H9 (cell line): ENCODE results near the gene SNX17. TPM values are rescaled to one million over a fixed set of nuclear protein-coding genes. Genes with fewer than 3 reads are reported as not detected.

Experiments
- DNase-seq: peaks from one replicate; pipeline ENCODE4 v3.0.0-alpha.2; 2017
- H2AFZ ChIP-seq: one replicate; pipeline ENCODE4 v1.6.1; 2013; ENCODE audit warnings: mild to moderate bottlenecking, low read length, control low read depth, moderate library complexity
- H2AK5ac ChIP-seq: 2 replicates; pipeline ENCODE4 v1.6.1; 2013; ENCODE audit warnings: low read length, control low read depth, mixed read lengths; ENCODE audit not compliant: insufficient read length
- H2BK120ac ChIP-seq: one replicate; pipeline ENCODE4 v1.6.1; 2013; ENCODE audit warnings: low read depth, mild to moderate bottlenecking, low read length, control low read depth, inconsistent platforms; ENCODE audit not compliant: poor library complexity, severe bottlenecking
- H2BK12ac ChIP-seq: 2 replicates; pipeline ENCODE4 v1.6.1; 2013; ENCODE audit warnings: low read length, control low read depth, mixed read lengths, low read depth; ENCODE audit not compliant: insufficient read length
- H2BK15ac ChIP-seq: 2 replicates; pipeline ENCODE4 v1.6.1; 2013; ENCODE audit warnings: low read depth, low read length, control low read depth
- H2BK20ac ChIP-seq: one replicate; pipeline ENCODE4 v1.6.1; 2013; ENCODE audit warnings: low read depth, mild to moderate bottlenecking, low read length, control low read depth, inconsistent platforms; ENCODE audit not compliant: poor library complexity, severe bottlenecking
- H2BK5ac ChIP-seq: 2 replicates; pipeline ENCODE4 v1.6.1; 2013; ENCODE audit warnings: low read length, control low read depth, mixed read lengths; ENCODE audit not compliant: insufficient read length
- H3K14ac ChIP-seq: 2 replicates; pipeline ENCODE4 v1.6.1; 2013; ENCODE audit warnings: low read length, control low read depth; ENCODE audit not compliant: insufficient read depth
- H3K18ac ChIP-seq: 2 replicates; pipeline ENCODE4 v1.6.1; 2013; ENCODE audit warnings: low read depth, mild to moderate bottlenecking, mixed read lengths, low read length, control low read depth; ENCODE audit not compliant: insufficient read length
- H3K23ac ChIP-seq: 2 replicates; pipeline ENCODE4 v1.6.1; 2013; ENCODE audit warnings: low read length, control low read depth, mixed read lengths, low read depth; ENCODE audit not compliant: insufficient read length
- H3K23me2 ChIP-seq: 2 replicates; pipeline ENCODE4 v1.6.1; 2013; ENCODE audit warnings: low read depth, mild to moderate bottlenecking, mixed read lengths, low read length, control low read depth; ENCODE audit not compliant: insufficient read length, poor library complexity, severe bottlenecking
- H3K27ac ChIP-seq: 2 replicates; pipeline ENCODE4 v1.5.1; 2013; ENCODE audit warnings: low read length, control low read depth, mixed read lengths, low read depth; ENCODE audit not compliant: insufficient read length
- H3K27me3 ChIP-seq: 2 replicates; pipeline ENCODE4 v1.6.1; 2013; ENCODE audit warnings: low read length, control low read depth, inconsistent platforms; ENCODE audit not compliant: insufficient read depth
- H3K4ac ChIP-seq: 2 replicates; pipeline ENCODE4 v1.6.1; 2013; ENCODE audit warnings: low read depth, mild to moderate bottlenecking, control low read depth, inconsistent platforms, low read length, moderate library complexity
- H3K4me1 ChIP-seq: 2 replicates; pipeline ENCODE4 v1.6.1; 2013; ENCODE audit warnings: low read length, control low read depth, inconsistent platforms; ENCODE audit not compliant: insufficient read depth
- H3K4me2 ChIP-seq: 2 replicates; pipeline ENCODE4 v1.6.1; 2013; ENCODE audit warnings: low read length, control low read depth, mixed read lengths; ENCODE audit not compliant: insufficient read length, insufficient read depth
- H3K56ac ChIP-seq: 2 replicates; pipeline ENCODE4 v1.6.1; 2013; ENCODE audit warnings: low read depth, mild to moderate bottlenecking, mixed read lengths, low read length, control low read depth; ENCODE audit not compliant: insufficient read length
- H3K79me1 ChIP-seq: 2 replicates; pipeline ENCODE4 v1.6.1; 2013; ENCODE audit warnings: low read depth, mild to moderate bottlenecking, moderate library complexity, low read length, control low read depth, inconsistent platforms; ENCODE audit not compliant: insufficient read depth, poor library complexity, severe bottlenecking
- H3K79me2 ChIP-seq: 2 replicates; pipeline ENCODE4 v1.6.1; 2013; ENCODE audit warnings: low read length, control low read depth, inconsistent platforms; ENCODE audit not compliant: insufficient read depth
- H3K9ac ChIP-seq: 2 replicates; pipeline ENCODE4 v1.6.1; 2013; ENCODE audit warnings: low read length, control low read depth, mixed read lengths; ENCODE audit not compliant: insufficient read length; ENCODE audit errors: extremely low read depth
- H3K9me3 ChIP-seq: one replicate; pipeline ENCODE4 v1.6.1; 2013; ENCODE audit warnings: low read depth, low read length, inconsistent platforms; ENCODE audit not compliant: control insufficient read depth
- H3T11ph ChIP-seq: one replicate; pipeline ENCODE4 v1.6.1; 2013; ENCODE audit warnings: mild to moderate bottlenecking, low read length, control low read depth, inconsistent platforms
- H4K20me1 ChIP-seq: one replicate; pipeline ENCODE4 v1.6.1; 2013; ENCODE audit not compliant: control insufficient read depth, insufficient read length, insufficient read depth
- H4K5ac ChIP-seq: 2 replicates; pipeline ENCODE4 v1.6.1; 2013; ENCODE audit warnings: low read depth, mild to moderate bottlenecking, mixed read lengths, low read length, control low read depth; ENCODE audit not compliant: insufficient read length
- H4K8ac ChIP-seq: replicated peaks from 2 replicates; pipeline ENCODE4 v1.6.1; 2013; ENCODE audit warnings: low read length, control low read depth, mixed read lengths, low read depth; ENCODE audit not compliant: insufficient read length
- H4K91ac ChIP-seq: 2 replicates; pipeline ENCODE4 v1.6.1; 2013; ENCODE audit warnings: low read depth, mild to moderate bottlenecking, moderate library complexity, mixed read lengths, low read length, control low read depth; ENCODE audit not compliant: insufficient read length
- H3K27ac Mint-ChIP-seq, 3 experiments: 2 replicates in 2 of 3; 3 replicates in 1 of 3; pipeline ENCODE4 v1.8.0; 2020 to 2021; ENCODE audit warnings: mixed read lengths in 3 of 3, mild to moderate bottlenecking in 1 of 3, moderate library complexity in 1 of 3
- H3K27me3 Mint-ChIP-seq: 2 replicates; pipeline ENCODE4 v1.8.0; 2021; ENCODE audit warnings: low read depth, mild to moderate bottlenecking, moderate library complexity, mixed read lengths
- H3K36me3 Mint-ChIP-seq, 3 experiments: 2 replicates in 2 of 3; 3 replicates in 1 of 3; pipeline ENCODE4 v1.8.0; 2020 to 2021; ENCODE audit warnings: low read depth in 3 of 3, mixed read lengths in 3 of 3; ENCODE audit not compliant: insufficient read depth in 1 of 3
- H3K4me1 Mint-ChIP-seq, 2 experiments: 2 replicates each; pipeline ENCODE4 v1.8.0; 2020; ENCODE audit warnings: mixed read lengths in 2 of 2
- H3K4me3 Mint-ChIP-seq, 2 experiments: 2 replicates in 1 of 2; 3 replicates in 1 of 2; pipeline ENCODE4 v1.8.0; 2020 to 2021; ENCODE audit warnings: mild to moderate bottlenecking in 2 of 2, mixed read lengths in 2 of 2, moderate library complexity in 1 of 2
- H3K9me3 Mint-ChIP-seq, 2 experiments: 2 replicates in 1 of 2; 3 replicates in 1 of 2; pipeline ENCODE4 v1.8.0; 2020; ENCODE audit warnings: mild to moderate bottlenecking in 2 of 2, mixed read lengths in 2 of 2, moderate library complexity in 1 of 2
- WGBS: extraction: QIAGEN DNeasy Blood & Tissue Kit; methylation state at CpG from one replicate; pipeline ENCODE4 v1.1.7; 2013; ENCODE audit warnings: missing lambda C conversion rate, low lambda C conversion rate, mixed read lengths; ENCODE audit not compliant: insufficient read length; ENCODE audit errors: extremely low coverage; 5-methylcytosine and 5-hydroxymethylcytosine counted together
- total RNA-seq: library from RNA; stranded (reverse); gene quantifications from 2 replicates; pipeline ENCODE4 v1.2.1, GENCODE V29; 2021
- TF ChIP-seq, protein P1 (sequence below): fragments of 200-600 bp; sonication (generic); conservative IDR thresholded peaks from 3 replicates; pipeline ENCODE4 v1.8.0; 2021; ENCODE audit warnings: antibody characterized with exemption, mild to moderate bottlenecking

The SNX17 gene
- total RNA-seq, 1 experiment from 2014 or later, result 81.1 TPM

DNA sequence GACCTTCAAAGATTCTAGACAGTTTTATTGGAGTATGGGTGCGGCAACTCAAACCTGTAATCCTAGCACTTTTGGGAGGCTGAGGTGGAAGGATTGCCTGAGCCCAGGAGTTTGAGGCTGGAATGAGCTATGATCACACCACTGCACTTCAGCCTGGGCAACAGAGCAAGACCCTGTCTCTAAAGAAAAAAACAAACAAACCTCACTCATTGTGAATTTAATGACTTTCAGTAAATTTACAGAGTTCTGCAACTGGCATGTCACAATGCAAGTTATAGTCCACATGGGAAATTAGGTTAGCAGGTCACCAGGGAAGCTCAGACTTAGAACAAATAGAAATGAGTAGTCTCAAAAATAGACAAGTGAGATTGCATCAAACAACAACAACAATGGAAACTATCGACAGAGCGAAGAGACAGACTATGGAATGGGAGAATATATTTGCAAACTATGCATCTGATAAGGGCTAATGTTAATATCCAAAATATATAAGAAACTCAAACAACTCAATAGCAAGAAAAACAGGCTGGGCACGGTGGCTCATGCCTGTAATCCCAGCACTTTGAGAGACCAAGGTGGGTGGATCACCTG is 51.3 kb downstream of the SNX17 start:
- Histone ChIP-seq H3K27me3 (no peaks in the 10 kb centered on the region), H4K20me1 (no peaks in the 10 kb centered on the region), H3K4me1 (no peaks in the 10 kb centered on the region), H2BK12ac (no peak overlapping the region), H3K27ac (no peak overlapping the region), H3K56ac (no peak overlapping the region), H3K18ac (no peak overlapping the region), H3K4ac (no peak overlapping the region), H4K8ac (no peak overlapping the region), H3K9me3 (no peaks in the 10 kb centered on the region), H3K9ac (no peak overlapping the region), H2BK5ac (no peak overlapping the region), H4K5ac (no peak overlapping the region), H3K23me2 (no peaks in the 10 kb centered on the region), H3K23ac (no peak overlapping the region), H3K79me2 (no peaks in the 10 kb centered on the region), H4K91ac (no peak overlapping the region), H2AK5ac (no peak overlapping the region), H3K79me1 (no peaks in the 10 kb centered on the region), H3K14ac (no peak overlapping the region), H3K4me2 (no peak overlapping the region), H3T11ph (no peak overlapping the region), H2AFZ (no peak overlapping the region), H2BK20ac (no peak overlapping the region), H2BK120ac (no peak overlapping the region), H2BK15ac (no peak overlapping the region)
- Mint-ChIP-seq H3K4me3 (no peak overlapping the region), H3K27me3 (no peaks in the 10 kb centered on the region), H3K36me3 (no peaks in the 10 kb centered on the region), H3K9me3 (no peaks in the 10 kb centered on the region), H3K27ac (no peak overlapping the region), H3K4me1 (no peaks in the 10 kb centered on the region)
- DNase-seq, result no peak
- no CpG with 5 or more reads among the region's 4 CpGs for WGBS
- TF ChIP-seq, protein P1, sequence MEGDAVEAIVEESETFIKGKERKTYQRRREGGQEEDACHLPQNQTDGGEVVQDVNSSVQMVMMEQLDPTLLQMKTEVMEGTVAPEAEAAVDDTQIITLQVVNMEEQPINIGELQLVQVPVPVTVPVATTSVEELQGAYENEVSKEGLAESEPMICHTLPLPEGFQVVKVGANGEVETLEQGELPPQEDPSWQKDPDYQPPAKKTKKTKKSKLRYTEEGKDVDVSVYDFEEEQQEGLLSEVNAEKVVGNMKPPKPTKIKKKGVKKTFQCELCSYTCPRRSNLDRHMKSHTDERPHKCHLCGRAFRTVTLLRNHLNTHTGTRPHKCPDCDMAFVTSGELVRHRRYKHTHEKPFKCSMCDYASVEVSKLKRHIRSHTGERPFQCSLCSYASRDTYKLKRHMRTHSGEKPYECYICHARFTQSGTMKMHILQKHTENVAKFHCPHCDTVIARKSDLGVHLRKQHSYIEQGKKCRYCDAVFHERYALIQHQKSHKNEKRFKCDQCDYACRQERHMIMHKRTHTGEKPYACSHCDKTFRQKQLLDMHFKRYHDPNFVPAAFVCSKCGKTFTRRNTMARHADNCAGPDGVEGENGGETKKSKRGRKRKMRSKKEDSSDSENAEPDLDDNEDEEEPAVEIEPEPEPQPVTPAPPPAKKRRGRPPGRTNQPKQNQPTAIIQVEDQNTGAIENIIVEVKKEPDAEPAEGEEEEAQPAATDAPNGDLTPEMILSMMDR, result no peak
